Limb (tissue), 2 donors: ENCODE results near the gene SLC23A1.
"Not testable (repeated sequence)": the region's sequence is repeated elsewhere in the genome, so short reads cannot be mapped to it uniquely, and the experiment has no call there.

Experiments used
- DNase-seq, 2 donors: peaks; one replicate each; pipeline ENCODE4 v3.0.0-alpha.2; 2016; ENCODE audit errors: extremely low spot score in 2 of 2

Gene SLC23A1

GRCh38 chr5:139390639-139391569, 7.8 kb upstream of the SLC23A1 start:
- DNase-seq = no peak

- DNase-seq = no peak
These were observed 6.9 kb upstream of the SLC23A1 start, which contains the start of gene MZB1 for GRCh38 chr5:139389701-139390638. MZB1 (minus strand) TSS chr5:139389913; CDS start chr5:139389856, 57 bp downstream.

- DNase-seq = no peak
These were observed 5.2 kb upstream of the SLC23A1 start for GRCh38 chr5:139388198-139388821.

GRCh38 chr5:139387611-139388197, 4.6 kb upstream of the SLC23A1 start:
- no peak for DNase-seq

- not testable (repeated sequence) for DNase-seq
These were observed 3.9 kb upstream of the SLC23A1 start for GRCh38 chr5:139386956-139387355.

- DNase-seq = no peak
These were observed 2.9 kb upstream of the SLC23A1 start for GRCh38 chr5:139386050-139386438.

- DNase-seq = no peak
These were observed 2.3 kb upstream of the SLC23A1 start for GRCh38 chr5:139385061-139386049.

GRCh38 chr5:139384591-139385051, 1.5 kb upstream of the SLC23A1 start:
- no peak for DNase-seq

GRCh38 chr5:139383993-139384590, 995 bp upstream of the SLC23A1 start:
- DNase-seq = no peak

GRCh38 chr5:139382807-139383206, 290 bp downstream of the SLC23A1 start:
- DNase-seq = no peak

GRCh38 chr5:139381837-139382761, 998 bp downstream of the SLC23A1 start:
- no peak for DNase-seq

GRCh38 chr5:139379626-139380449, 3.3 kb downstream of the SLC23A1 start:
- no peak for DNase-seq

GRCh38 chr5:139378941-139379361, 4.1 kb downstream of the SLC23A1 start:
- no peak for DNase-seq

GRCh38 chr5:139378101-139378825, 4.8 kb downstream of the SLC23A1 start:
- no peak for DNase-seq

GRCh38 chr5:139377226-139377625, 5.9 kb downstream of the SLC23A1 start:
- DNase-seq = no peak

- no peak for DNase-seq
These were observed 6.7 kb downstream of the SLC23A1 start for GRCh38 chr5:139376364-139376763.

GRCh38 chr5:139374909-139375308, 8.2 kb downstream of the SLC23A1 start:
- DNase-seq = no peak
